ENCODE data around the gene GPR15LG. TPM values are rescaled to one million over a fixed set of nuclear protein-coding genes. Genes with fewer than 3 reads are reported as not detected.
"Not testable (repeated sequence)": the region's sequence is repeated elsewhere in the genome, so short reads cannot be mapped to it uniquely, and the experiment has no call there.

Gene GPR15LG
- total RNA-seq, 1 experiment from 2014 or later = not detected

DNA sequence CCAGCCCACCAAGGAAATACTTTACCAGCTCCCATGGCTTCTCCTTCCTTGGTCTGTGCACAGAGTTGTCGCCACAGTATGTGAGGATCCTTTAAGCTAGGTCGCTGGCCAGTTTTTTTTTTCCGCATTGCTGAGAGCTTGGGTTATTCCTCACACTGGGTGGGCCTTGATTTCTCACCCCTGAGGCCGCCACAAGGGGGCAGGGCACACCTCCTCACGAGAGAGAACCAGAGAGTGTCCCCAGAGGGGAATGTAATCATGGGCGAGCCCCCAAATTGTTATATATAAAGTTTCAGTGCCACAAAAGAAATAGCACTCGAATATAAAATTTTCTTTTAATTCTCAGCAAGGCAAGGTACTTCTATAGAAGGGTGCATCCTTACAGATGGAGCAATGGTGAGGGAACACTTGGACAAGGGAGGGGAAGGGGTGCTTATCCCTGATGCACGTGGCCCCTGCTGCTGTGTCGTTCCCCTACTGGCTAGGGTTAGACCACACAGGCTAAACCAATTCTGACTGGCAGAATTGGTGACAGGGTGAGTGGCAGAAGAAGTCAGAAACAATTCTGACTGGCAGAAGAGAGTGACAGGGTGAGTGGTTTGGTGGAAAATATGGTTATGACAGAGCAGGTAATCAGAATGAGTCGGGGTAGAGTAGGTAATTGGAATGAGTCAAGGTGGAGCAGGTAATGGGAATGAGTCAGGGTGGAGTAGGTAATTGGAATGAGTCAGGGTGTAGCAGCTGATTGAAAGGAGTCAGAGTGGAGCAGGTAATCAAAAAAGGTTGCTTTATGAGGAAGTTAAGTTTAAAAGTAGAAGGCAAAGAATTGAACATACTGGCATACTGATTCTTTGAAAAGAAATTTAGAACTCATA is 47.5 kb upstream of the GPR15LG start:
- CTCF ChIA-PET = interaction anchor here (0.8 to 2.6 kb wide), 3 partner anchors 12 to 131 kb away, joined by 3 to 6 read pairs (median 4); partner anchors contain the start of gene GHITM

DNA sequence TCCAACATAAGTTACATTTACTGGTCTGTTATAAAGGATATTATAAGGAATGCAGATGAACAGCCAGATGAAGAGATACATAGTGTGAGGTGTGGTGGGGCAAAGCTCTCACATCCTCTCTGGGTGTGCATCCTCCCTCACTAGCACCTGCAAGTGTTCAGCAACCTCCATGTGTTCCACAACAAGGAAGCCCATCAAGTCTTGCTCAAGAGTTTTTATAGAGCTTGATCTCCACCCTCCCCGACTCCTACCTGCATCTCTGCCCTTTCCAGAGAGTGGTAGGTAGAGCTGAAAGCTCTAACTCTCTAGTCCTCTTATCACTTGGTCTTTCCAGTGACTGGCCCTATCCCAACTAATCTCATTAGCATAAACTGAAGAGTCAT is 46.8 kb upstream of the GPR15LG start:
- Histone ChIP-seq H3K9me3 (ENCODE audit: control insufficient read depth in 1 of 2, insufficient read depth in 1 of 2, low read depth in 1 of 2, low read length in 2 of 2) (no peaks in the 10 kb centered on the region), H3K4me1 (ENCODE audit: control insufficient read depth in 1 of 2, insufficient read depth in 2 of 2, low read length in 2 of 2) (peaks cover 0 to 6% of the 10 kb centered on the region in 2 experiments; a peak in 1 of 4 replicates), H3K4me2 (ENCODE audit: low read length) (no peak overlapping the region), H3K9ac (ENCODE audit: low read length) (no peak overlapping the region), H3K36me3 (ENCODE audit: control insufficient read depth in 1 of 2, insufficient read depth in 2 of 2, low read length in 2 of 2) (no peaks in the 10 kb centered on the region), H3K79me2 (ENCODE audit: insufficient read depth, low read length) (no peaks in the 10 kb centered on the region), H3K27me3 (ENCODE audit: insufficient read depth, low read length) (peaks cover 5% of the 10 kb centered on the region; the same call in 1 of the 2 replicates), H2AFZ (ENCODE audit: low read depth, low read length, poor library complexity, severe bottlenecking) (no peak overlapping the region), H3K27ac (ENCODE audit: low read depth, low read length) (no peak overlapping the region), H4K20me1 (ENCODE audit: insufficient read depth) (no peaks in the 10 kb centered on the region), H3K9me2 (ENCODE audit: insufficient read depth) (no peaks in the 10 kb centered on the region), H3K4me3 (replicated peaks in 1 of 2; ENCODE audit: low read depth in 1 of 2, low read length in 2 of 2) (no peak overlapping the region)
- ATAC-seq (no peak), DNase-seq (ENCODE audit: low read depth, low spot score) (no peak)
- ChIA-PET RAD21 (ENCODE audit: low non-redundant PET in 1 of 2, low total read pairs in 2 of 2, uncharacterized antibody in 2 of 2, unreplicated experiment in 2 of 2) (no interaction called here), POLR2A (no interaction called here), CTCF (interaction anchor here (1.4 to 2.6 kb wide), 2 partner anchors 130 to 410 kb away, joined by 5 to 6 read pairs; no protein-coding TSS in a partner anchor)
- intact Hi-C loops (cut with micrococcal nuclease) = loop anchor here (1.0 kb wide), 1 partner anchor 79 kb away; no protein-coding TSS in a partner anchor
- no TSS peak for BruUV-seq (replicated peaks)
- TF ChIP-seq TCF7L2 (IDR thresholded peaks at IDR 0.05; ENCODE audit: borderline replicate concordance, extremely low read depth, insufficient read depth, insufficient read length) = no peak
- TF ChIP-seq ELF1 (IDR thresholded peaks at IDR 0.05; ENCODE audit: borderline replicate concordance, low read depth) = no peak
- TF ChIP-seq, protein P1, sequence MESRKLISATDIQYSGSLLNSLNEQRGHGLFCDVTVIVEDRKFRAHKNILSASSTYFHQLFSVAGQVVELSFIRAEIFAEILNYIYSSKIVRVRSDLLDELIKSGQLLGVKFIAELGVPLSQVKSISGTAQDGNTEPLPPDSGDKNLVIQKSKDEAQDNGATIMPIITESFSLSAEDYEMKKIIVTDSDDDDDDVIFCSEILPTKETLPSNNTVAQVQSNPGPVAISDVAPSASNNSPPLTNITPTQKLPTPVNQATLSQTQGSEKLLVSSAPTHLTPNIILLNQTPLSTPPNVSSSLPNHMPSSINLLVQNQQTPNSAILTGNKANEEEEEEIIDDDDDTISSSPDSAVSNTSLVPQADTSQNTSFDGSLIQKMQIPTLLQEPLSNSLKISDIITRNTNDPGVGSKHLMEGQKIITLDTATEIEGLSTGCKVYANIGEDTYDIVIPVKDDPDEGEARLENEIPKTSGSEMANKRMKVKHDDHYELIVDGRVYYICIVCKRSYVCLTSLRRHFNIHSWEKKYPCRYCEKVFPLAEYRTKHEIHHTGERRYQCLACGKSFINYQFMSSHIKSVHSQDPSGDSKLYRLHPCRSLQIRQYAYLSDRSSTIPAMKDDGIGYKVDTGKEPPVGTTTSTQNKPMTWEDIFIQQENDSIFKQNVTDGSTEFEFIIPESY (IDR thresholded peaks at IDR 0.05; ENCODE audit: extremely low read depth, insufficient replicate concordance, low read length) = no peak
- no peak for TF ChIP-seq RAD21 (IDR thresholded peaks at IDR 0.05; ENCODE audit: low read depth)
- TF ChIP-seq JUND (IDR thresholded peaks at IDR 0.05) = no peak; the same call in 1 of the 2 replicates
- TF ChIP-seq, protein P2, sequence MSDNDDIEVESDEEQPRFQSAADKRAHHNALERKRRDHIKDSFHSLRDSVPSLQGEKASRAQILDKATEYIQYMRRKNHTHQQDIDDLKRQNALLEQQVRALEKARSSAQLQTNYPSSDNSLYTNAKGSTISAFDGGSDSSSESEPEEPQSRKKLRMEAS (IDR thresholded peaks at IDR 0.05) = no peak
- no peak for TF ChIP-seq SIN3A (IDR thresholded peaks at IDR 0.05; ENCODE audit: low read depth)

More for the DNA sequence above, 47.5 kb upstream of the GPR15LG start:
- peak overlapping the region; percentile 19; the same call in 1 of the 2 replicates for H3K4me2 ChIP-seq (ENCODE audit: low read length)
- H3K9ac ChIP-seq (ENCODE audit: low read length); POLR2A ChIA-PET; H3K36me3 ChIP-seq (ENCODE audit: control insufficient read depth in 1 of 2, insufficient read depth in 2 of 2, low read length in 2 of 2); DNase-seq (ENCODE audit: low read depth, low spot score); H3K27me3 ChIP-seq (ENCODE audit: insufficient read depth, low read length); H3K79me2 ChIP-seq (ENCODE audit: insufficient read depth, low read length); H4K20me1 ChIP-seq (ENCODE audit: insufficient read depth); H3K4me3 ChIP-seq (replicated peaks in 1 of 2; ENCODE audit: low read depth in 1 of 2, low read length in 2 of 2); H3K27ac ChIP-seq (ENCODE audit: low read depth, low read length); H3K4me1 ChIP-seq (ENCODE audit: control insufficient read depth in 1 of 2, insufficient read depth in 2 of 2, low read length in 2 of 2); H2AFZ ChIP-seq (ENCODE audit: low read depth, low read length, poor library complexity, severe bottlenecking); BruUV-seq (replicated peaks); H3K9me3 ChIP-seq (ENCODE audit: control insufficient read depth in 1 of 2, insufficient read depth in 1 of 2, low read depth in 1 of 2, low read length in 2 of 2); H3K9me2 ChIP-seq (ENCODE audit: insufficient read depth): not testable (repeated sequence)
- ATAC-seq = peak; percentile 77
- intact Hi-C loops (cut with micrococcal nuclease) = loop anchor here (1.0 kb wide), 1 partner anchor 79 kb away; no protein-coding TSS in a partner anchor
- RAD21 ChIA-PET (ENCODE audit: low non-redundant PET in 1 of 2, low total read pairs in 2 of 2, uncharacterized antibody in 2 of 2, unreplicated experiment in 2 of 2) = interaction anchor here in 1 of 2 experiments (1.0 kb wide), 1 partner anchor 88 kb away, joined by 7 read pairs; no protein-coding TSS in a partner anchor
- TF ChIP-seq, protein P3, sequence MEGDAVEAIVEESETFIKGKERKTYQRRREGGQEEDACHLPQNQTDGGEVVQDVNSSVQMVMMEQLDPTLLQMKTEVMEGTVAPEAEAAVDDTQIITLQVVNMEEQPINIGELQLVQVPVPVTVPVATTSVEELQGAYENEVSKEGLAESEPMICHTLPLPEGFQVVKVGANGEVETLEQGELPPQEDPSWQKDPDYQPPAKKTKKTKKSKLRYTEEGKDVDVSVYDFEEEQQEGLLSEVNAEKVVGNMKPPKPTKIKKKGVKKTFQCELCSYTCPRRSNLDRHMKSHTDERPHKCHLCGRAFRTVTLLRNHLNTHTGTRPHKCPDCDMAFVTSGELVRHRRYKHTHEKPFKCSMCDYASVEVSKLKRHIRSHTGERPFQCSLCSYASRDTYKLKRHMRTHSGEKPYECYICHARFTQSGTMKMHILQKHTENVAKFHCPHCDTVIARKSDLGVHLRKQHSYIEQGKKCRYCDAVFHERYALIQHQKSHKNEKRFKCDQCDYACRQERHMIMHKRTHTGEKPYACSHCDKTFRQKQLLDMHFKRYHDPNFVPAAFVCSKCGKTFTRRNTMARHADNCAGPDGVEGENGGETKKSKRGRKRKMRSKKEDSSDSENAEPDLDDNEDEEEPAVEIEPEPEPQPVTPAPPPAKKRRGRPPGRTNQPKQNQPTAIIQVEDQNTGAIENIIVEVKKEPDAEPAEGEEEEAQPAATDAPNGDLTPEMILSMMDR (IDR thresholded peaks at IDR 0.05 in 2 of 3, conservative IDR thresholded peaks at IDR 0.05 in 1 of 3; ENCODE audit: borderline replicate concordance in 1 of 3, insufficient read depth in 1 of 3, low read depth in 2 of 3, low read length in 2 of 3) = peak; percentile 47 to 63 (median 62)
- TF ChIP-seq RAD21 (IDR thresholded peaks at IDR 0.05; ENCODE audit: low read depth) = peak; percentile 55
